22Rv1 (cell line): ENCODE measurements around the gene IGFBP5.

Experiments used
- H3K27ac ChIP-seq: fragments of 450-650 bp; 2 replicates; pipeline ENCODE4 v1.5.1; 2017
- CTCF ChIP-seq: fragments of 450-650 bp; IDR thresholded peaks from 2 replicates; pipeline ENCODE4 v1.5.1; 2017; ENCODE audit warnings: mild to moderate bottlenecking
- ZFX ChIP-seq: fragments of 450-650 bp; IDR thresholded peaks from 2 replicates; pipeline ENCODE4 v1.6.1; 2017; ENCODE audit warnings: antibody characterized with exemption, borderline replicate concordance

The IGFBP5 gene

GRCh38 chr2:216678813-216679657 lies 16.3 kb downstream of the IGFBP5 start:
- H3K27ac ChIP-seq = no peak overlapping the region
- no peak for TF ChIP-seq ZFX
- no peak for TF ChIP-seq CTCF

GRCh38 chr2:216678098-216678465 lies 17.3 kb downstream of the IGFBP5 start:
- TF ChIP-seq ZFX = no peak
- no peak for TF ChIP-seq CTCF
- no peak overlapping the region for H3K27ac ChIP-seq

- no peak overlapping the region for H3K27ac ChIP-seq
Observed at GRCh38 chr2:216677439-216678097, 17.8 kb downstream of the IGFBP5 start.

GRCh38 chr2:216676630-216677029 lies 18.7 kb downstream of the IGFBP5 start:
- no peak overlapping the region for H3K27ac ChIP-seq
- no peak for TF ChIP-seq CTCF
- no peak for TF ChIP-seq ZFX

More at GRCh38 chr2:216677439-216678097, 17.8 kb downstream of the IGFBP5 start:
- no peak for TF ChIP-seq ZFX
- no peak for TF ChIP-seq CTCF

GRCh38 chr2:216674376-216674775 lies 21.0 kb downstream of the IGFBP5 start:
- TF ChIP-seq CTCF (no peak), ZFX (no peak)
- no peak overlapping the region for H3K27ac ChIP-seq

- no peak for TF ChIP-seq CTCF
- no peak for TF ChIP-seq ZFX
- H3K27ac ChIP-seq = no peak overlapping the region
Observed at GRCh38 chr2:216673609-216674008, 21.7 kb downstream of the IGFBP5 start.

- no peak overlapping the region for H3K27ac ChIP-seq
- TF ChIP-seq ZFX (no peak), CTCF (no peak)
Observed at GRCh38 chr2:216673021-216673420, 22.3 kb downstream of the IGFBP5 start.
